Measurements from ENCODE around the gene FSTL5. TPM values are rescaled to one million over a fixed set of nuclear protein-coding genes. Genes with fewer than 3 reads are reported as not detected.

The FSTL5 gene
- total and polyA plus RNA-seq, 2 donors (not counting 3 experiments of a cell fraction or from before 2014, with no cell fraction given), result 1.3 to 1.9 TPM

DNA sequence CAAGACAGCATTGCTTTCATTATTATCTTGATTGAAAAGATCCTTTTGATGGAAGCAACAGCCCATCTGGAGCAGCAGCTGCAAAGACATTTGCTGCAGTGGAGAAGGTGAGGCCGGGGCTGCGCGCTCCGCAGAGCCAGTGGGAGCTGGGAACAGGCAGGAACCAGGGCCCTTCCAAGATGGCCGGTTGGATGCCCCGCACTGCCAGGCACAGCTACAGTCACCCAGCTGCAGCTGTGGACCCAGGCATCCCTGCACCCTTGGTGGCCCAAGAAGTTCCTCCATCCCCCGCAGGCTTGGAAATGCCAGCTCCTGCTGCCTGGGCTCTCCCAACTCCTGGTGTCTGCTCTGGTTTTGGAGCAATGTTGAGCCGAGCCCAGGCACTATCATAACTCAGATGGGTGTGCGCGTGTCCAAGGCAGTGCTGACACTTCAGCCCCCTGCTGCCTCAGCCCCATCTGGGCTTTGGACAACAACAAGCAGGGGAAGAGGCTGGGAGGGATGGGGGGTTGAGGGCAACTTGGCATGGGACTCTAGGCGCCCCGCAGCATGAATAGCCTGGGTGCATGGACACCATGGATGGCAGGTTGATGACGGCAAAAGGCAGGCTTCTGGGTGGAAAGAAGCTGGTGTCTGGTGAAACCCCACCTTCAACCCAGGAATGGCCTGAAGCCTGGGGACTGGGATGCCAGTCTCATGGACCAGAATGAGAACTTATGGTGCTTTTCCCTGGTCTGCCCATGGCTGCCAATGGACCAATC lies 371.8 kb downstream of the FSTL5 start:
- no peak for TF ChIP-seq MYC (IDR thresholded peaks at IDR 0.05; ENCODE audit: low read depth, low read length)
- no peak for TF ChIP-seq FOS (IDR thresholded peaks at IDR 0.05; ENCODE audit: borderline replicate concordance, insufficient read depth, low read length)
- TF ChIP-seq JUN (IDR thresholded peaks at IDR 0.05; ENCODE audit: borderline replicate concordance, insufficient read depth, insufficient read length, low read depth), result no peak
- TF ChIP-seq, protein P1, sequence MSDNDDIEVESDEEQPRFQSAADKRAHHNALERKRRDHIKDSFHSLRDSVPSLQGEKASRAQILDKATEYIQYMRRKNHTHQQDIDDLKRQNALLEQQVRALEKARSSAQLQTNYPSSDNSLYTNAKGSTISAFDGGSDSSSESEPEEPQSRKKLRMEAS (IDR thresholded peaks at IDR 0.05; ENCODE audit: insufficient read depth, insufficient read length), result no peak
- no peak for TF ChIP-seq GATA2 (IDR thresholded peaks at IDR 0.05; ENCODE audit: insufficient read depth, insufficient read length, low read depth, low read length)
- TF ChIP-seq, protein P2, sequence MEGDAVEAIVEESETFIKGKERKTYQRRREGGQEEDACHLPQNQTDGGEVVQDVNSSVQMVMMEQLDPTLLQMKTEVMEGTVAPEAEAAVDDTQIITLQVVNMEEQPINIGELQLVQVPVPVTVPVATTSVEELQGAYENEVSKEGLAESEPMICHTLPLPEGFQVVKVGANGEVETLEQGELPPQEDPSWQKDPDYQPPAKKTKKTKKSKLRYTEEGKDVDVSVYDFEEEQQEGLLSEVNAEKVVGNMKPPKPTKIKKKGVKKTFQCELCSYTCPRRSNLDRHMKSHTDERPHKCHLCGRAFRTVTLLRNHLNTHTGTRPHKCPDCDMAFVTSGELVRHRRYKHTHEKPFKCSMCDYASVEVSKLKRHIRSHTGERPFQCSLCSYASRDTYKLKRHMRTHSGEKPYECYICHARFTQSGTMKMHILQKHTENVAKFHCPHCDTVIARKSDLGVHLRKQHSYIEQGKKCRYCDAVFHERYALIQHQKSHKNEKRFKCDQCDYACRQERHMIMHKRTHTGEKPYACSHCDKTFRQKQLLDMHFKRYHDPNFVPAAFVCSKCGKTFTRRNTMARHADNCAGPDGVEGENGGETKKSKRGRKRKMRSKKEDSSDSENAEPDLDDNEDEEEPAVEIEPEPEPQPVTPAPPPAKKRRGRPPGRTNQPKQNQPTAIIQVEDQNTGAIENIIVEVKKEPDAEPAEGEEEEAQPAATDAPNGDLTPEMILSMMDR (IDR thresholded peaks at IDR 0.05; ENCODE audit: extremely low read depth in 1 of 2, insufficient read depth in 1 of 2, low read depth in 1 of 2, low read length in 2 of 2), result no peak
- no peak for TF ChIP-seq POLR2AphosphoS5 (IDR thresholded peaks at IDR 0.05; ENCODE audit: insufficient read depth, low read depth, low read length)
- TF ChIP-seq EZH2 (IDR thresholded peaks at IDR 0.05; ENCODE audit: borderline replicate concordance, low read depth, low read length, severe bottlenecking), result no peak
- TF ChIP-seq POLR2A (IDR thresholded peaks at IDR 0.05; ENCODE audit: low read depth, low read length), result no peak
- H4K20me1 ChIP-seq (replicated peaks; ENCODE audit: control insufficient read depth, extremely low read depth, insufficient read depth, low read length), result no peaks in the 10 kb centered on the region
- FAIRE-seq, result no peak
- no peaks in the 10 kb centered on the region for H3K79me2 ChIP-seq (ENCODE audit: control insufficient read depth, insufficient read depth, low read length)
- H3K27me3 ChIP-seq (ENCODE audit: control insufficient read depth in 2 of 2, insufficient read depth in 2 of 2, low read length in 2 of 2), result no peaks in the 10 kb centered on the region
- CTCF ChIA-PET, result no interaction called here
- H3K36me3 ChIP-seq (ENCODE audit: control insufficient read depth in 2 of 2, extremely low read depth in 1 of 2, insufficient read depth in 2 of 2, low read length in 2 of 2), result no peaks in the 10 kb centered on the region
- no peak overlapping the region for H3K9ac ChIP-seq (replicated peaks; ENCODE audit: extremely low read depth, insufficient read depth, low read length)
- intact Hi-C loops (cut with micrococcal nuclease) (no loop called here), dilution Hi-C loops (cut with MboI; ENCODE audit: extremely low pct_ligation_motif_present, low sequenced_read_pairs) (no loop called here)
- DNase-seq (ENCODE audit: low read depth, low spot score), result no peak
- H3K4me2 ChIP-seq (ENCODE audit: insufficient read depth, low read length), result no peak overlapping the region
- no peak overlapping the region for H3K27ac ChIP-seq (ENCODE audit: insufficient read depth, low read depth, low read length)
- no peak overlapping the region for H2AFZ ChIP-seq (ENCODE audit: low read depth, low read length)
- POLR2A ChIA-PET, result no interaction called here
- H3K4me1 ChIP-seq (ENCODE audit: control insufficient read depth, extremely low read depth, insufficient read depth, low read length), result no peaks in the 10 kb centered on the region
- H3K9me3 ChIP-seq (replicated peaks; ENCODE audit: control insufficient read depth, insufficient read depth, low read length), result no peaks in the 10 kb centered on the region
- no peaks in the 10 kb centered on the region for H3K9me1 ChIP-seq (replicated peaks; ENCODE audit: control insufficient read depth, extremely low read depth, insufficient read depth, low read length)
- BruUV-seq (replicated peaks), result no TSS peak
- no peak overlapping the region for H3K4me3 ChIP-seq (replicated peaks in 1 of 3; ENCODE audit: insufficient read depth in 1 of 3, low read depth in 1 of 3, low read length in 3 of 3)

Data from endothelial cell of umbilical vein (primary cell).